MG63 (cell line): ENCODE measurements around the gene INPP4B. TPM values are rescaled to one million over a fixed set of nuclear protein-coding genes. Genes with fewer than 3 reads are reported as not detected.
"Not testable (repeated sequence)": the region's sequence is repeated elsewhere in the genome, so short reads cannot be mapped to it uniquely, and the experiment has no call there.

Source experiments
- DNase-seq: peaks from one replicate; pipeline ENCODE4 v3.0.0-alpha.2; 2020
- H3K27me3 ChIP-seq: fragments of 250-450 bp; sonication (Bioruptor Pico); 2 replicates; pipeline ENCODE4 v1.5.1; 2020; ENCODE audit warnings: mild to moderate bottlenecking, moderate library complexity
- H3K36me3 ChIP-seq: fragments of 250-450 bp; sonication (Bioruptor Pico); 2 replicates; pipeline ENCODE4 v1.5.1; 2020; ENCODE audit warnings: mild to moderate bottlenecking, moderate library complexity
- H3K4me3 ChIP-seq: fragments of 250-450 bp; sonication (Bioruptor Pico); 2 replicates; pipeline ENCODE4 v1.5.1; 2020; ENCODE audit warnings: mild to moderate bottlenecking, moderate library complexity
- H3K9me3 ChIP-seq: fragments of 250-450 bp; sonication (Bioruptor Pico); 2 replicates; pipeline ENCODE4 v1.5.1; 2020; ENCODE audit warnings: mild to moderate bottlenecking, moderate library complexity
- total RNA-seq: library from RNA; depleted of rRNA; stranded (reverse); fragments of >200 nt; shearing (Covaris generic); gene quantifications from 2 replicates; pipeline ENCODE4 v1.2.3, GENCODE V29; 2014; ENCODE audit warnings: low replicate concordance

The INPP4B gene
- total RNA-seq, 1 experiment from 2014 or later: 4.0 TPM

- no peak for DNase-seq
These were observed 182.3 kb downstream of the INPP4B start for GRCh38 chr4:142663828-142664227.

GRCh38 chr4:142660728-142661127 is 185.4 kb downstream of the INPP4B start:
- Histone ChIP-seq H3K36me3 (no peaks in the 10 kb centered on the region), H3K4me3 (no peak overlapping the region), H3K9me3 (no peaks in the 10 kb centered on the region), H3K27me3 (no peaks in the 10 kb centered on the region)
- DNase-seq: no peak

More at GRCh38 chr4:142663828-142664227, 182.3 kb downstream of the INPP4B start:
- Histone ChIP-seq H3K27me3 (no peaks in the 10 kb centered on the region), H3K4me3 (no peak overlapping the region), H3K9me3 (no peaks in the 10 kb centered on the region), H3K36me3 (no peaks in the 10 kb centered on the region)

- no peaks in the 10 kb centered on the region; the same call in 1 of the 2 replicates for H3K9me3 ChIP-seq
- no peaks in the 10 kb centered on the region for H3K27me3 ChIP-seq
- H3K36me3 ChIP-seq: no peaks in the 10 kb centered on the region
- no peak overlapping the region for H3K4me3 ChIP-seq
- DNase-seq: peak; percentile 26
These were observed 189.9 kb downstream of the INPP4B start for GRCh38 chr4:142656178-142656577.

DNA sequence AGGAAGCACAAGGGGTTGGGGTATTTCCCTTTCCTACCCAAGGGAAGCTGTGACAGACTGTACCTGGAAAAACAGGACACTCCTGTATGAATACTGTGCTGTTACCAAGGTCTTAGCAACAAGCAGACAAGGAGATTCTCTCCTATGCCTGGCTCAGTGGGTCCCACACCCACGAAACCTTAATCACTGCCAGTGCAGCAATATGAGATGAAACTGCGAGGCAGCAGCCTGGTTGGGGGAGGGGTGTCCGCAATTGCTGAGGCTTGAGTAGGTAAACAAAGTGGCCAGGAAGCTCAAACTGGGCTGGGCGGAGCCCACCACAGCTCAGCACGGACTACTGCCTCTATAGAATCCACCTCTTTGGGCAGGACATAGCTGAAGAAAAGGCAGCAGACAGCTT is 197.7 kb downstream of the INPP4B start:
- Histone ChIP-seq H3K27me3 (no peaks in the 10 kb centered on the region), H3K4me3 (no peak overlapping the region), H3K36me3 (no peaks in the 10 kb centered on the region), H3K9me3 (no peaks in the 10 kb centered on the region)
- no peak for DNase-seq

GRCh38 chr4:142645475-142646108 is 200.5 kb downstream of the INPP4B start:
- no peaks in the 10 kb centered on the region for H3K36me3 ChIP-seq
- no peak overlapping the region for H3K4me3 ChIP-seq
- H3K9me3 ChIP-seq: no peaks in the 10 kb centered on the region
- no peaks in the 10 kb centered on the region for H3K27me3 ChIP-seq
- no peak for DNase-seq

DNA sequence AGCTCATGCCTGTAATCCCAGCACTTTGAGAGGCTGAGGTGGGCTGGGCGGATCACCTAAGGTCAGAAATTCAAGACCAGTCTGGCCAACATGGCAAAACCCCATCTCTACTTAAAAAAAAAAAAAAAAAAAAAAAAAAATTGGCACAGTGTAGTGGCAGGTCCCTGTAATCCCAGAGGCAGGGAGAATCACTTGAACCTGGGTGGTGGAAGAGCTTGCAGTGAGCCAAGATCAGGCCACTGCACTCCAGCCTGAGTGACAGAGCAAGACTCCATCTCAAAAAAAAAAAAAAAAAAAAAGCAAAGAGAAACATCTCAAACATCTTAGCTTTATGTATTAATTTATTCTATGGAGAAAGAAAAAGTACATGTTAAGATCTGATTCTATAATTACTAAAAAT is 201.5 kb downstream of the INPP4B start:
- H3K9me3 ChIP-seq, H3K4me3 ChIP-seq, H3K27me3 ChIP-seq, H3K36me3 ChIP-seq, DNase-seq: not testable (repeated sequence)

- DNase-seq: no peak
- Histone ChIP-seq H3K4me3 (no peak overlapping the region), H3K27me3 (no peaks in the 10 kb centered on the region)
These were observed 208.5 kb downstream of the INPP4B start for GRCh38 chr4:142637614-142638013.

GRCh38 chr4:142631836-142632235 is 214.3 kb downstream of the INPP4B start:
- Histone ChIP-seq H3K9me3 (no peaks in the 10 kb centered on the region), H3K36me3 (no peaks in the 10 kb centered on the region), H3K4me3 (no peak overlapping the region), H3K27me3 (no peaks in the 10 kb centered on the region)
- DNase-seq: no peak

More at GRCh38 chr4:142637614-142638013, 208.5 kb downstream of the INPP4B start:
- no peaks in the 10 kb centered on the region for H3K36me3 ChIP-seq
- H3K9me3 ChIP-seq: no peaks in the 10 kb centered on the region

GRCh38 chr4:142615324-142615665 is 230.8 kb downstream of the INPP4B start:
- Histone ChIP-seq H3K27me3 (no peaks in the 10 kb centered on the region), H3K36me3 (no peaks in the 10 kb centered on the region), H3K9me3 (no peaks in the 10 kb centered on the region), H3K4me3 (no peak overlapping the region)
- no peak for DNase-seq

- DNase-seq: no peak
- H3K36me3 ChIP-seq: no peaks in the 10 kb centered on the region
- H3K27me3 ChIP-seq: no peaks in the 10 kb centered on the region
- no peak overlapping the region for H3K4me3 ChIP-seq
- no peaks in the 10 kb centered on the region for H3K9me3 ChIP-seq
These were observed 231.3 kb downstream of the INPP4B start for GRCh38 chr4:142614621-142615323.

GRCh38 chr4:142607976-142608375 is 238.1 kb downstream of the INPP4B start:
- DNase-seq: no peak
- no peaks in the 10 kb centered on the region for H3K36me3 ChIP-seq
- H3K4me3 ChIP-seq: no peak overlapping the region
- no peaks in the 10 kb centered on the region for H3K9me3 ChIP-seq
- no peaks in the 10 kb centered on the region for H3K27me3 ChIP-seq

- no peaks in the 10 kb centered on the region for H3K27me3 ChIP-seq
- H3K4me3 ChIP-seq: no peak overlapping the region
- H3K9me3 ChIP-seq: no peaks in the 10 kb centered on the region
- no peaks in the 10 kb centered on the region for H3K36me3 ChIP-seq
- DNase-seq: no peak
These were observed 245.1 kb downstream of the INPP4B start for GRCh38 chr4:142600952-142601351.

DNA sequence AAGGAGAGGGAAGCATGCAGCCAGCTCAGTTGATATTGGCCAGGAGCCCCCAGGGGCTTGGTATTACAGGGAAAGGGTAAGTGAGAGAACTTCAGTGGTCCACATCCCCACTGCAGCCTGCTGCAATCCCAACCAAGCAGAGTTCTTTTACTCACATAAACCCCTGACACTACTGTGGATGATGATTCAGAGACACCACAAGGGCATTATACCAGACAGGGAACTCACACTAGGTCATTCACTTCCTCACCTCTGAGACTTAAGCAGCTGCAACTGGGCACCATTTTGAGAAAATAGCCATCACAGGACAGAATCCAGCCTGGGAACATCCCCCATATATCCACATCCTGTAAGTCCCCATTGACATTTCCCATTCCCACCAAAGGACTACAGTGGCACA is 248.0 kb downstream of the INPP4B start:
- no peak for DNase-seq
- Histone ChIP-seq H3K9me3 (no peaks in the 10 kb centered on the region), H3K27me3 (no peaks in the 10 kb centered on the region), H3K4me3 (no peak overlapping the region), H3K36me3 (no peaks in the 10 kb centered on the region)

- Histone ChIP-seq H3K4me3 (no peak overlapping the region), H3K27me3 (no peaks in the 10 kb centered on the region), H3K9me3 (no peaks in the 10 kb centered on the region), H3K36me3 (no peaks in the 10 kb centered on the region)
- no peak for DNase-seq
These were observed 249.5 kb downstream of the INPP4B start for GRCh38 chr4:142596595-142596994.

- Histone ChIP-seq H3K36me3 (no peaks in the 10 kb centered on the region), H3K9me3 (no peaks in the 10 kb centered on the region), H3K27me3 (no peaks in the 10 kb centered on the region), H3K4me3 (no peak overlapping the region)
- no peak for DNase-seq
These were observed 250.0 kb downstream of the INPP4B start for GRCh38 chr4:142596121-142596520.

DNA sequence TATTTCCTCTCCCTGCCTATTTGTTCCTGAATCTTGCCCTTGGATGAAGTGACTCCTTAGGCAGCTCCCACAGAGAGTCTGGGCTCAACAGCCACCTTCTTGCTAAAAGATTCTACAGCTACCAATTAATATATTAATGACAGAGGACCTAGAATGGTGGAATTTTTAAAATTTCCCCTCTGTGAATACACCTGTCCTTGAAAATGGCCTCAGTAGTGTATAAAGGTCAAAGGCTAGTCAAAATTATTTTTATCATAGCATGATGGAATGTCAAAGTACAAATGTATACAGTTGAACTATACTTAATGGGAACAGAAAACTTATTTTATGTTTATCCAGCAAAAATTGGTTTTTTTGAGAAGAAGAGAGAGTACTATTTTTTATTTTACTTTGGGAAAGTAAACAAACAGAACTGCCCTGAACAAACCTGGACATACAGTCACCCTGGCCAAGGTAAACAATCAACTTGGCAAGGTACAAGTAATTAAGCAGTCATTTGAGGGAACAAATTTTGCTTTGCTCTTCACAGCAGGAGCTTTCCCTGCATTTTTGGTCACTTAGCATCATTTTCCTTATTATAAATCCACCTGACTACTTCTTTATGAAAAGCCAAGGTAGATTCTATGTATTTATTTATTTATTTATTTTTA is 250.8 kb downstream of the INPP4B start:
- H3K27me3 ChIP-seq: no peaks in the 10 kb centered on the region
- H3K36me3 ChIP-seq: no peaks in the 10 kb centered on the region
- no peaks in the 10 kb centered on the region for H3K9me3 ChIP-seq
- no peak for DNase-seq
- H3K4me3 ChIP-seq: no peak overlapping the region

GRCh38 chr4:142585411-142585810 is 260.7 kb downstream of the INPP4B start:
- Histone ChIP-seq H3K4me3 (no peak overlapping the region), H3K36me3 (no peaks in the 10 kb centered on the region), H3K27me3 (no peaks in the 10 kb centered on the region), H3K9me3 (no peaks in the 10 kb centered on the region)
- DNase-seq: no peak

- Histone ChIP-seq H3K4me3 (no peak overlapping the region), H3K27me3 (no peaks in the 10 kb centered on the region), H3K36me3 (no peaks in the 10 kb centered on the region), H3K9me3 (no peaks in the 10 kb centered on the region)
- no peak for DNase-seq
These were observed 262.4 kb downstream of the INPP4B start for GRCh38 chr4:142583708-142584107.
